Astrocyte of the cerebellum (primary cell): ENCODE data around the gene ITPR2.

Experiments used
- DNase-seq: peaks from one replicate; pipeline ENCODE4 v3.0.0-alpha.2; 2011; ENCODE audit warnings: low read depth
- H3K4me3 ChIP-seq: 2 replicates; pipeline ENCODE4 v1.5.1; 2011; ENCODE audit warnings: mild to moderate bottlenecking, low read depth, low read length, moderate library complexity
- CTCF ChIP-seq: IDR thresholded peaks from 2 replicates; pipeline ENCODE4 v1.5.1; 2012; ENCODE audit warnings: low read length, low read depth, moderate library complexity, mild to moderate bottlenecking; ENCODE audit errors: missing control alignments
- in situ Hi-C: cut with HindIII; loops from 2 replicates; pipeline ENCODE4 v1.10.0; 2017; ENCODE audit warnings: low sequenced_read_pairs

Gene ITPR2

GRCh38 chr12:26773313-26774104 is 59.5 kb downstream of the ITPR2 start:
- no peak for DNase-seq
- no peak for TF ChIP-seq CTCF
- in situ Hi-C loops: no loop called here
- H3K4me3 ChIP-seq: no peak overlapping the region

- no peak overlapping the region for H3K4me3 ChIP-seq
- in situ Hi-C loops: no loop called here
- TF ChIP-seq CTCF: no peak
- no peak for DNase-seq
Observed at GRCh38 chr12:26771861-26772260, 61.1 kb downstream of the ITPR2 start.

GRCh38 chr12:26770239-26771070 is 62.5 kb downstream of the ITPR2 start:
- H3K4me3 ChIP-seq: no peak overlapping the region
- in situ Hi-C loops: no loop called here
- no peak for TF ChIP-seq CTCF
- no peak for DNase-seq

GRCh38 chr12:26769611-26770010 is 63.4 kb downstream of the ITPR2 start:
- TF ChIP-seq CTCF: no peak
- no peak for DNase-seq
- in situ Hi-C loops: no loop called here
- no peak overlapping the region for H3K4me3 ChIP-seq

GRCh38 chr12:26768611-26769603 is 64.1 kb downstream of the ITPR2 start:
- in situ Hi-C loops: no loop called here
- no peak for DNase-seq
- TF ChIP-seq CTCF: no peak
- no peak overlapping the region for H3K4me3 ChIP-seq

- DNase-seq: no peak
- in situ Hi-C loops: no loop called here
- no peak for TF ChIP-seq CTCF
Observed at GRCh38 chr12:26767865-26768264, 65.1 kb downstream of the ITPR2 start.

More at GRCh38 chr12:26767865-26768264, 65.1 kb downstream of the ITPR2 start:
- no peak overlapping the region for H3K4me3 ChIP-seq
